ENCODE results near the gene FBXW7. TPM values are rescaled to one million over a fixed set of nuclear protein-coding genes. Genes with fewer than 3 reads are reported as not detected.

The FBXW7 gene
- polyA plus RNA-seq, 1 donor from 2014 or later: 55.7 TPM

- H3K79me2 ChIP-seq (replicated peaks; ENCODE audit: insufficient read depth, low read length): no peaks in the 10 kb centered on the region
- no peak overlapping the region for H3K9ac ChIP-seq (ENCODE audit: low read length)
- H3K9me3 ChIP-seq (ENCODE audit: low read length): no peaks in the 10 kb centered on the region
- no peaks in the 10 kb centered on the region for H3K36me3 ChIP-seq (ENCODE audit: insufficient read depth, low read length)
- H2AFZ ChIP-seq (ENCODE audit: low read depth, low read length): peak overlapping the region; percentile 16
- no peaks in the 10 kb centered on the region for H3K9me2 ChIP-seq (ENCODE audit: insufficient read depth, low read length)
- H3K4me3 ChIP-seq (ENCODE audit: low read length): no peak overlapping the region
- no peaks in the 10 kb centered on the region for H3K27me3 ChIP-seq (ENCODE audit: insufficient read depth, low read depth, low read length)
- no peaks in the 10 kb centered on the region for H4K20me1 ChIP-seq (ENCODE audit: insufficient read depth)
- no peak overlapping the region for H3K27ac ChIP-seq (ENCODE audit: low read length)
- TF ChIP-seq, protein P1, sequence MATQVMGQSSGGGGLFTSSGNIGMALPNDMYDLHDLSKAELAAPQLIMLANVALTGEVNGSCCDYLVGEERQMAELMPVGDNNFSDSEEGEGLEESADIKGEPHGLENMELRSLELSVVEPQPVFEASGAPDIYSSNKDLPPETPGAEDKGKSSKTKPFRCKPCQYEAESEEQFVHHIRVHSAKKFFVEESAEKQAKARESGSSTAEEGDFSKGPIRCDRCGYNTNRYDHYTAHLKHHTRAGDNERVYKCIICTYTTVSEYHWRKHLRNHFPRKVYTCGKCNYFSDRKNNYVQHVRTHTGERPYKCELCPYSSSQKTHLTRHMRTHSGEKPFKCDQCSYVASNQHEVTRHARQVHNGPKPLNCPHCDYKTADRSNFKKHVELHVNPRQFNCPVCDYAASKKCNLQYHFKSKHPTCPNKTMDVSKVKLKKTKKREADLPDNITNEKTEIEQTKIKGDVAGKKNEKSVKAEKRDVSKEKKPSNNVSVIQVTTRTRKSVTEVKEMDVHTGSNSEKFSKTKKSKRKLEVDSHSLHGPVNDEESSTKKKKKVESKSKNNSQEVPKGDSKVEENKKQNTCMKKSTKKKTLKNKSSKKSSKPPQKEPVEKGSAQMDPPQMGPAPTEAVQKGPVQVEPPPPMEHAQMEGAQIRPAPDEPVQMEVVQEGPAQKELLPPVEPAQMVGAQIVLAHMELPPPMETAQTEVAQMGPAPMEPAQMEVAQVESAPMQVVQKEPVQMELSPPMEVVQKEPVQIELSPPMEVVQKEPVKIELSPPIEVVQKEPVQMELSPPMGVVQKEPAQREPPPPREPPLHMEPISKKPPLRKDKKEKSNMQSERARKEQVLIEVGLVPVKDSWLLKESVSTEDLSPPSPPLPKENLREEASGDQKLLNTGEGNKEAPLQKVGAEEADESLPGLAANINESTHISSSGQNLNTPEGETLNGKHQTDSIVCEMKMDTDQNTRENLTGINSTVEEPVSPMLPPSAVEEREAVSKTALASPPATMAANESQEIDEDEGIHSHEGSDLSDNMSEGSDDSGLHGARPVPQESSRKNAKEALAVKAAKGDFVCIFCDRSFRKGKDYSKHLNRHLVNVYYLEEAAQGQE (IDR thresholded peaks at IDR 0.05; ENCODE audit: borderline replicate concordance): no peak
- TF ChIP-seq EP300 (conservative IDR thresholded peaks at IDR 0.05; ENCODE audit: poor library complexity, severe bottlenecking) (no peak), TAF1 (IDR thresholded peaks at IDR 0.05; ENCODE audit: low read depth) (no peak), SMC3 (conservative IDR thresholded peaks at IDR 0.05; ENCODE audit: poor library complexity) (no peak), MXI1 (conservative IDR thresholded peaks at IDR 0.05; ENCODE audit: poor library complexity, severe bottlenecking) (no peak), RAD21 (conservative IDR thresholded peaks at IDR 0.05) (no peak), POLR2AphosphoS5 (IDR thresholded peaks at IDR 0.05) (no peak), EZH2 (IDR thresholded peaks at IDR 0.05; ENCODE audit: borderline replicate concordance, insufficient read depth, low read length, poor library complexity, severe bottlenecking) (no peak)
- TF ChIP-seq, protein P2, sequence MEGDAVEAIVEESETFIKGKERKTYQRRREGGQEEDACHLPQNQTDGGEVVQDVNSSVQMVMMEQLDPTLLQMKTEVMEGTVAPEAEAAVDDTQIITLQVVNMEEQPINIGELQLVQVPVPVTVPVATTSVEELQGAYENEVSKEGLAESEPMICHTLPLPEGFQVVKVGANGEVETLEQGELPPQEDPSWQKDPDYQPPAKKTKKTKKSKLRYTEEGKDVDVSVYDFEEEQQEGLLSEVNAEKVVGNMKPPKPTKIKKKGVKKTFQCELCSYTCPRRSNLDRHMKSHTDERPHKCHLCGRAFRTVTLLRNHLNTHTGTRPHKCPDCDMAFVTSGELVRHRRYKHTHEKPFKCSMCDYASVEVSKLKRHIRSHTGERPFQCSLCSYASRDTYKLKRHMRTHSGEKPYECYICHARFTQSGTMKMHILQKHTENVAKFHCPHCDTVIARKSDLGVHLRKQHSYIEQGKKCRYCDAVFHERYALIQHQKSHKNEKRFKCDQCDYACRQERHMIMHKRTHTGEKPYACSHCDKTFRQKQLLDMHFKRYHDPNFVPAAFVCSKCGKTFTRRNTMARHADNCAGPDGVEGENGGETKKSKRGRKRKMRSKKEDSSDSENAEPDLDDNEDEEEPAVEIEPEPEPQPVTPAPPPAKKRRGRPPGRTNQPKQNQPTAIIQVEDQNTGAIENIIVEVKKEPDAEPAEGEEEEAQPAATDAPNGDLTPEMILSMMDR (IDR thresholded peaks at IDR 0.05; ENCODE audit: poor library complexity, severe bottlenecking): no peak
- H3F3A ChIP-seq (ENCODE audit: insufficient read depth, low read length, poor library complexity, severe bottlenecking): no peaks in the 10 kb centered on the region
- no peak overlapping the region for H3K4me2 ChIP-seq (ENCODE audit: low read length)
These were observed 23.7 kb upstream of the FBXW7 start for GRCh38 chr4:152559641-152560040.

- Histone ChIP-seq H4K20me1 (ENCODE audit: insufficient read depth) (no peaks in the 10 kb centered on the region), H3K9me2 (ENCODE audit: insufficient read depth, low read length) (no peaks in the 10 kb centered on the region), H3K9me3 (ENCODE audit: low read length) (no peaks in the 10 kb centered on the region), H2AFZ (ENCODE audit: low read depth, low read length) (no peak overlapping the region), H3F3A (ENCODE audit: insufficient read depth, low read length, poor library complexity, severe bottlenecking) (no peaks in the 10 kb centered on the region), H3K27me3 (ENCODE audit: insufficient read depth, low read depth, low read length) (no peaks in the 10 kb centered on the region), H3K79me2 (replicated peaks; ENCODE audit: insufficient read depth, low read length) (no peaks in the 10 kb centered on the region), H3K4me2 (ENCODE audit: low read length) (no peak overlapping the region), H3K27ac (ENCODE audit: low read length) (no peak overlapping the region), H3K36me3 (ENCODE audit: insufficient read depth, low read length) (no peaks in the 10 kb centered on the region), H3K4me3 (ENCODE audit: low read length) (no peak overlapping the region), H3K9ac (ENCODE audit: low read length) (no peak overlapping the region)
- TF ChIP-seq MXI1 (conservative IDR thresholded peaks at IDR 0.05; ENCODE audit: poor library complexity, severe bottlenecking) (no peak), POLR2AphosphoS5 (IDR thresholded peaks at IDR 0.05) (no peak), TAF1 (IDR thresholded peaks at IDR 0.05; ENCODE audit: low read depth) (no peak), EZH2 (IDR thresholded peaks at IDR 0.05; ENCODE audit: borderline replicate concordance, insufficient read depth, low read length, poor library complexity, severe bottlenecking) (no peak), EP300 (conservative IDR thresholded peaks at IDR 0.05; ENCODE audit: poor library complexity, severe bottlenecking) (no peak), RAD21 (conservative IDR thresholded peaks at IDR 0.05) (no peak), SMC3 (conservative IDR thresholded peaks at IDR 0.05; ENCODE audit: poor library complexity) (no peak)
- TF ChIP-seq, protein P1 (IDR thresholded peaks at IDR 0.05; ENCODE audit: borderline replicate concordance): no peak
- TF ChIP-seq, protein P2 (IDR thresholded peaks at IDR 0.05; ENCODE audit: poor library complexity, severe bottlenecking): no peak
These were observed 22.5 kb upstream of the FBXW7 start for GRCh38 chr4:152558396-152558795.

Measured in neural cell (in vitro differentiated cells).